ENCODE measurements around the gene LETMD1.
"Not testable (repeated sequence)": the region's sequence is repeated elsewhere in the genome, so short reads cannot be mapped to it uniquely, and the experiment has no call there.

LETMD1 gene

DNA sequence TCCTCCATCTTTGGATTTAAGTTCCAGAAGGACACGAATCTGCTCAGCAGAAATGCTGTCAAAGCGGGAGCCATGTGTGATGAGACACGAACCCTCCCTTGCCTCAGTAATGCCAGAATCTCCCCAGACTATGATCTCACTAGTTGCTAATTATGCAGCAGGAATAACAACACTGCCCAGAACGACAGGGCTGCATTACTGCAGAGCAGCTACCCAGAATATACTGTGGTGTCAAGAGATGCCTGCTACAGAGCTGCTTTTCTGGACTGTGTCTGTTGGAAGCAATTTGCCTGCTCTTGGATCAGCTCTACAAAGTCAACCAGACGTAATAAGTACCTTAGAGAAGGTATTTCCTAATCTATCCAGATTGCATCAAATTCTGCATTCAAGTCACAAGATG lies 29.8 kb downstream of the LETMD1 start:
- Histone ChIP-seq H3K4me3 (ENCODE audit: low read depth, low read length) (no peak overlapping the region), H3K36me3 (ENCODE audit: control insufficient read depth, insufficient read depth, low read length) (peaks cover 27% of the 10 kb centered on the region), H3K27me3 (ENCODE audit: control insufficient read depth, insufficient read depth, low read length) (no peaks in the 10 kb centered on the region), H3K9ac (ENCODE audit: low read depth, low read length) (no peak overlapping the region), H3K9me3 (ENCODE audit: control insufficient read depth, insufficient read depth, low read length) (no peaks in the 10 kb centered on the region), H3K27ac (ENCODE audit: low read depth, low read length) (no peak overlapping the region), H3K4me1 (ENCODE audit: control insufficient read depth, insufficient read depth, low read length) (peaks cover 10% of the 10 kb centered on the region)

DNA sequence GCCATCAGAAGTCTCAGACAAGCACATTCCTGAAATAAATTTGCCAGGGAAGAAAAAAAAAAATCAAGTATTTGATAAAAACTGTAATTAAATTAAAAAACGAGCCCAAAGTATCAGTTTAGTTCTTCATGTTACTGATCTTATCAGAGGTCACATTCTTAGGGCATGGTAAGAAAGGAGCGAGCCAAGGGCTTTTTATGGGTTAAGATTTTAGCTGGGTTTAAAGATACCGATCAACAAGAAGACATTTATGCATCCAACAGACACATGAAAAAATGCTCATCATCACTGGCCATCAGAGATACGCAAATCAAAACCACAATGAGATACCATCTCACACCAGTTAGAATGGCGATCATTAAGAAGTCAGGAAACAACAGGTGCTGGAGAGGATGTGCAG lies 30.2 kb downstream of the LETMD1 start:
- not testable (repeated sequence) for H3K27ac ChIP-seq (ENCODE audit: low read depth, low read length); H3K9ac ChIP-seq (ENCODE audit: low read depth, low read length); H3K9me3 ChIP-seq (ENCODE audit: control insufficient read depth, insufficient read depth, low read length); H3K27me3 ChIP-seq (ENCODE audit: control insufficient read depth, insufficient read depth, low read length); H3K4me1 ChIP-seq (ENCODE audit: control insufficient read depth, insufficient read depth, low read length); H3K4me3 ChIP-seq (ENCODE audit: low read depth, low read length)
- H3K36me3 ChIP-seq (ENCODE audit: control insufficient read depth, insufficient read depth, low read length): peaks cover 23% of the 10 kb centered on the region

- not testable (repeated sequence) for H3K27ac ChIP-seq (ENCODE audit: low read depth, low read length); H3K4me3 ChIP-seq (ENCODE audit: low read depth, low read length); H3K27me3 ChIP-seq (ENCODE audit: control insufficient read depth, insufficient read depth, low read length); H3K9ac ChIP-seq (ENCODE audit: low read depth, low read length); H3K4me1 ChIP-seq (ENCODE audit: control insufficient read depth, insufficient read depth, low read length); H3K9me3 ChIP-seq (ENCODE audit: control insufficient read depth, insufficient read depth, low read length)
- peaks cover 17% of the 10 kb centered on the region for H3K36me3 ChIP-seq (ENCODE audit: control insufficient read depth, insufficient read depth, low read length)
These were observed 30.7 kb downstream of the LETMD1 start for GRCh38 chr12:51078866-51079265.

DNA sequence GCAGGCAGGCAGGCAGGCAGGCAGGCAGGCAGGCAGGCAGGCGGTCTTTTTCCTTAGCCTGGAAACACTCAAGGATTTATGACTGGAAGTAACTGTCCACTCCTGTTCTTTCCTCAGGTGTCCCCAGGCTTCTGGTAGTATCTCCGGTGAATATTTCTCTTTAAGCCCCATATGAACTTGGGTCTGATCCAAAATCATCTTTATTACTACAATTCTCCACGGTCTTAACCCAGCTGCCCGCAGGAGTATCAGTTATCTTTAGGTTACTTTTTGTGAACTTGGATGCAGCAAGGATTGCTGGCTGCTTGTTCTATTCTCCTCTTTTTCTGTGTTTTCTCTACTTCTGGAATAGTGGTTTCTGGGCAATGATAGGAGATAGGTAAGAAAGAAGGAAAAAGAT lies 32.0 kb downstream of the LETMD1 start:
- Histone ChIP-seq H3K27me3 (ENCODE audit: control insufficient read depth, insufficient read depth, low read length) (no peaks in the 10 kb centered on the region), H3K4me3 (ENCODE audit: low read depth, low read length) (no peak overlapping the region), H3K27ac (ENCODE audit: low read depth, low read length) (no peak overlapping the region), H3K36me3 (ENCODE audit: control insufficient read depth, insufficient read depth, low read length) (peaks cover 13% of the 10 kb centered on the region), H3K9ac (ENCODE audit: low read depth, low read length) (no peak overlapping the region), H3K9me3 (ENCODE audit: control insufficient read depth, insufficient read depth, low read length) (no peaks in the 10 kb centered on the region), H3K4me1 (ENCODE audit: control insufficient read depth, insufficient read depth, low read length) (peaks cover 10% of the 10 kb centered on the region)

DNA sequence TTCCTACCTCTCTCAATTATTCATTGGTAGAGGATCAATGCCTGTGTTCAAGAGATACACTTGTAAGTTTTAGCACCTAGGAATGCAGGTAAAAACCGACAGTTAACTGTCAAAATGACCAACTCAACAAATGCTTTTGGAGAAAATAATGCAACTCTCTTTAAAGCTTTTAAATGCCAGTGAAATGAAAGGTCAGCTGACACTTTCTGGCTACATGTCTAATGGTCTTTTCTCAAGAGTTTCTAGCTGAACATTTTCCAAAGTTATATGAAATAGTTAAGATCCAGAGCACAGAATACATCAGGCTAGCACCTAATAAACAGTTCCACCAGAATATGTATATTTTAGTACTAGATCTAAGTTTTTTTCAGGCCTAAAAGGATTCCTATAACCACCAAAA lies 33.3 kb downstream of the LETMD1 start:
- no peak overlapping the region for H3K9ac ChIP-seq (ENCODE audit: low read depth, low read length)
- H3K4me1 ChIP-seq (ENCODE audit: control insufficient read depth, insufficient read depth, low read length): peaks cover 10% of the 10 kb centered on the region

DNA sequence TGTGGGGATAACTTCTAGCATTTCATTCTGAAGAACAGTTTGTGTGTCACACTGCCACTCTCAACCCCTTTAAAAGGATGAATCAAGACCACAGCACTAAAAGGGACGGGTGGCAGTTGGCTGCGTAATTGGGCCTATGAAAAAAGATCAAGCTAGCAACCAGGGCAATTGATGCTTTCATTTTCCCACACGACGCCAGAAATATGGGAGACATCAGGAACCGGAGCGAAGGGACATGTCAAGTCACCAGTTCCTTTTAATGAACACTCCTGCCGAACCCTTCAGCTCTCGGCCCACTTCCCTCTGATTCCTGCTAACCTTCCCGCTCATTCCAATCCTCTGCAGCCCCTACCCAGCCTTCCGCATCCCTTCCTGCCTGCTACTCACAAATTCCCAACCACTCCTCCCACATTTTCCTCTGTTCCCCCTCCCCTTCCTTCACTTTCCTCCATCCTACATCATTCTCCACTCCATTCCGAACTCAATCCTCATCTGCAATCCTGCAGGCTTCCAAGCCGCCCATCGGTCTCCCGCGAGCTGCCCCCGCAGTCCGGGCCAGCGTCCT lies 34.5 kb downstream of the LETMD1 start:
- H3K9ac ChIP-seq (ENCODE audit: low read depth, low read length): peak overlapping the region; percentile 67
- peaks cover 5% of the 10 kb centered on the region; the same call in 1 of the 2 replicates for H3K36me3 ChIP-seq (ENCODE audit: control insufficient read depth, insufficient read depth, low read length)
- no peaks in the 10 kb centered on the region for H3K27me3 ChIP-seq (ENCODE audit: control insufficient read depth, insufficient read depth, low read length)
- H3K4me1 ChIP-seq (ENCODE audit: control insufficient read depth, insufficient read depth, low read length): peaks cover 10% of the 10 kb centered on the region
- no peaks in the 10 kb centered on the region for H3K9me3 ChIP-seq (ENCODE audit: control insufficient read depth, insufficient read depth, low read length)
- H3K4me3 ChIP-seq (ENCODE audit: low read depth, low read length): peak overlapping the region; percentile 87
- H3K27ac ChIP-seq (ENCODE audit: low read depth, low read length): peak overlapping the region; percentile 91

More for the DNA sequence above, 33.3 kb downstream of the LETMD1 start:
- Histone ChIP-seq H3K27me3 (ENCODE audit: control insufficient read depth, insufficient read depth, low read length) (no peaks in the 10 kb centered on the region), H3K4me3 (ENCODE audit: low read depth, low read length) (no peak overlapping the region), H3K9me3 (ENCODE audit: control insufficient read depth, insufficient read depth, low read length) (no peaks in the 10 kb centered on the region), H3K36me3 (ENCODE audit: control insufficient read depth, insufficient read depth, low read length) (peaks cover 9% of the 10 kb centered on the region; the same call in 1 of the 2 replicates), H3K27ac (ENCODE audit: low read depth, low read length) (no peak overlapping the region)

GRCh38 chr12:51083126-51083833 lies 35.2 kb downstream of the LETMD1 start, which contains the start of gene CSRNP2:
Gene CSRNP2, minus strand, starts transcription at chr12:51083596. Its CDS starts 7,035 bp downstream, at chr12:51076561.
- Histone ChIP-seq H3K9ac (ENCODE audit: low read depth, low read length) (peak within 1 kb of the TSS; percentile 67), H3K9me3 (ENCODE audit: control insufficient read depth, insufficient read depth, low read length) (no peaks in the 10 kb centered on the region), H3K36me3 (ENCODE audit: control insufficient read depth, insufficient read depth, low read length) (peaks cover 9% of the 10 kb centered on the region; the same call in 1 of the 2 replicates), H3K4me3 (ENCODE audit: low read depth, low read length) (peak within 1 kb of the TSS; percentile 87), H3K27ac (ENCODE audit: low read depth, low read length) (peak within 1 kb of the TSS; percentile 91), H3K4me1 (ENCODE audit: control insufficient read depth, insufficient read depth, low read length) (peaks cover 10% of the 10 kb centered on the region), H3K27me3 (ENCODE audit: control insufficient read depth, insufficient read depth, low read length) (no peaks in the 10 kb centered on the region)

GRCh38 chr12:51085757-51086156 lies 37.6 kb downstream of the LETMD1 start:
- H3K9me3 ChIP-seq (ENCODE audit: control insufficient read depth, insufficient read depth, low read length): no peaks in the 10 kb centered on the region
- H3K4me3 ChIP-seq (ENCODE audit: low read depth, low read length): no peak overlapping the region
- no peak overlapping the region for H3K9ac ChIP-seq (ENCODE audit: low read depth, low read length)
- H3K27ac ChIP-seq (ENCODE audit: low read depth, low read length): no peak overlapping the region
- no peaks in the 10 kb centered on the region for H3K27me3 ChIP-seq (ENCODE audit: control insufficient read depth, insufficient read depth, low read length)
- H3K36me3 ChIP-seq (ENCODE audit: control insufficient read depth, insufficient read depth, low read length): 0 out of 2 replicates have a peak, but pooled peaks cover 4% of the 10 kb centered on the region
- H3K4me1 ChIP-seq (ENCODE audit: control insufficient read depth, insufficient read depth, low read length): peaks cover 10% of the 10 kb centered on the region

GRCh38 chr12:51086933-51087332 lies 38.8 kb downstream of the LETMD1 start:
- H3K9ac ChIP-seq (ENCODE audit: low read depth, low read length): no peak overlapping the region
- H3K4me3 ChIP-seq (ENCODE audit: low read depth, low read length): no peak overlapping the region
- H3K36me3 ChIP-seq (ENCODE audit: control insufficient read depth, insufficient read depth, low read length): 0 out of 2 replicates have a peak, but pooled peaks cover 5% of the 10 kb centered on the region
- no peaks in the 10 kb centered on the region for H3K9me3 ChIP-seq (ENCODE audit: control insufficient read depth, insufficient read depth, low read length)
- no peak overlapping the region for H3K27ac ChIP-seq (ENCODE audit: low read depth, low read length)
- H3K27me3 ChIP-seq (ENCODE audit: control insufficient read depth, insufficient read depth, low read length): no peaks in the 10 kb centered on the region
- peaks cover 5% of the 10 kb centered on the region for H3K4me1 ChIP-seq (ENCODE audit: control insufficient read depth, insufficient read depth, low read length)

DNA sequence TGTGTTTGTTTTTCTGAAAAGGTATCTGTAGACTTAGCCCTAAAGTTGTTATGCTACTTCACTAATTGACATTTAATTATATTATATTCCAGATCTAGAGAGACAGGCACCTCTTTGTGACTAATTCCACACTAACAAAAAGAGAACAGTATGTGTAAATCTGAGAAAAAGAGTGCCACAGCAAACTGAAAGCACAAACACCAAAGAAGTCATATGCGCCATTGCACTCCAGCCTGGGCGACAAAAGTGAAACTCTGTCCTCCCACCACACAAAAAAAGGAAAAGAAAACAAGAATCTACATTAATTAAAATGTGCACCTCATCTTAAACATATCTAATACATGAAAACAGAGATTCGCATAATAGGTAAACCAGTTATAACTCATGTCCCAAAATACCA lies 39.7 kb downstream of the LETMD1 start:
- H3K9ac ChIP-seq (ENCODE audit: low read depth, low read length): no peak overlapping the region
- no peaks in the 10 kb centered on the region for H3K27me3 ChIP-seq (ENCODE audit: control insufficient read depth, insufficient read depth, low read length)
- no peaks in the 10 kb centered on the region for H3K4me1 ChIP-seq (ENCODE audit: control insufficient read depth, insufficient read depth, low read length)
- H3K36me3 ChIP-seq (ENCODE audit: control insufficient read depth, insufficient read depth, low read length): 0 out of 2 replicates have a peak, but pooled peaks cover 9% of the 10 kb centered on the region
- H3K9me3 ChIP-seq (ENCODE audit: control insufficient read depth, insufficient read depth, low read length): no peaks in the 10 kb centered on the region
- no peak overlapping the region for H3K4me3 ChIP-seq (ENCODE audit: low read depth, low read length)
- no peak overlapping the region for H3K27ac ChIP-seq (ENCODE audit: low read depth, low read length)

GRCh38 chr12:51090705-51091229 lies 42.6 kb downstream of the LETMD1 start:
- Histone ChIP-seq H3K9me3 (ENCODE audit: control insufficient read depth, insufficient read depth, low read length) (no peaks in the 10 kb centered on the region), H3K9ac (ENCODE audit: low read depth, low read length) (no peak overlapping the region), H3K36me3 (ENCODE audit: control insufficient read depth, insufficient read depth, low read length) (peaks cover 35% of the 10 kb centered on the region), H3K4me3 (ENCODE audit: low read depth, low read length) (no peak overlapping the region), H3K4me1 (ENCODE audit: control insufficient read depth, insufficient read depth, low read length) (no peaks in the 10 kb centered on the region), H3K27ac (ENCODE audit: low read depth, low read length) (no peak overlapping the region), H3K27me3 (ENCODE audit: control insufficient read depth, insufficient read depth, low read length) (no peaks in the 10 kb centered on the region)

Measured in HUES48 (cell line).